Peyer's patch (tissue), 4 donors: Measurements from ENCODE around the gene ERICH6.

ENCODE experiments used
- POLR2A ChIP-seq, 2 donors: fragments of 450-650 bp; IDR thresholded peaks; one replicate each; pipeline ENCODE4 v1.5.1; 2017; ENCODE audit warnings: antibody characterized with exemption in 2 of 2, mild to moderate bottlenecking in 2 of 2, moderate library complexity in 2 of 2
- TF ChIP-seq, protein P1 (sequence below), 6 experiments: fragments of 450-650 bp in 4 of 6; fragments of 200-600 bp in 2 of 6; sonication (generic) in 1 of 6; IDR thresholded peaks; one replicate each; pipeline ENCODE4 v1.5.1; 2017 to 2019; ENCODE audit warnings: antibody characterized with exemption in 6 of 6, mild to moderate bottlenecking in 3 of 6, moderate library complexity in 1 of 6

DNA sequence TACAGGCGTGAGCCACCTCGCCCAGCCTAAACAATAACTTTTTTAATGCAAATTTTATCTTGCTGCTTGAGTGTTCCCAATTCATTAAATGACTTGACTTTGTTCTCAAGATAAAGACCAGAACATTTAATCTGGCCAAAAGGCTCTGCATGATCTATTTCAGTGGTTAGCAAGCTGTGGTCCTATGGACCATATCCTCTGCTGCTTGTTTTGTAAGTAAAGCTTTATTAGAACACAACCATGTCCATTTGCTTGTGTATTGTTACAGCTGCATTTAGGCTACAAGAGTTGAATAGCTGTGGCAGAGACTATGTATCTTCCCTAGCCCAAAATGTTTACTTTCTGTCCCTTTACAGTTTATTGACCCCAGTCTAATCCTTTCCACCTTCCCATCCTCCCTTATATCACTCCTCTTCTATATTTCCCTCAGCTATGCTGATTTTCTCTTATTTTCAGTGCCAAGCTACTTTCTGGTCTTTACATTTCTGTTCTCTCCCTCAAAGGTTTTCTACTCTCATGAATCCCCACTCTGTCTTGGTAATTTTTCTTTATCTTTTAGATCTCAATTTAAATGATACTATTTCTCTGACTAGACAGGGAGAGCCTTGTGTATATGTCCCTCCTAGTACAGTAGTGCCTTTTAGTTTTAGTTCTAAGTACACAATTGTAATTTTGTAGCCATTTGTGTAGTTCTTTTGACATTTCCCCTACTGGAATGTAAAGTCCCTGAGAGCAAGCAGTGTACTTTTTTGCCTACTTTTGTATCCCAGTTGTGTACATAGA lies 77.4 kb downstream of the ERICH6 start:
- TF ChIP-seq, protein P1, sequence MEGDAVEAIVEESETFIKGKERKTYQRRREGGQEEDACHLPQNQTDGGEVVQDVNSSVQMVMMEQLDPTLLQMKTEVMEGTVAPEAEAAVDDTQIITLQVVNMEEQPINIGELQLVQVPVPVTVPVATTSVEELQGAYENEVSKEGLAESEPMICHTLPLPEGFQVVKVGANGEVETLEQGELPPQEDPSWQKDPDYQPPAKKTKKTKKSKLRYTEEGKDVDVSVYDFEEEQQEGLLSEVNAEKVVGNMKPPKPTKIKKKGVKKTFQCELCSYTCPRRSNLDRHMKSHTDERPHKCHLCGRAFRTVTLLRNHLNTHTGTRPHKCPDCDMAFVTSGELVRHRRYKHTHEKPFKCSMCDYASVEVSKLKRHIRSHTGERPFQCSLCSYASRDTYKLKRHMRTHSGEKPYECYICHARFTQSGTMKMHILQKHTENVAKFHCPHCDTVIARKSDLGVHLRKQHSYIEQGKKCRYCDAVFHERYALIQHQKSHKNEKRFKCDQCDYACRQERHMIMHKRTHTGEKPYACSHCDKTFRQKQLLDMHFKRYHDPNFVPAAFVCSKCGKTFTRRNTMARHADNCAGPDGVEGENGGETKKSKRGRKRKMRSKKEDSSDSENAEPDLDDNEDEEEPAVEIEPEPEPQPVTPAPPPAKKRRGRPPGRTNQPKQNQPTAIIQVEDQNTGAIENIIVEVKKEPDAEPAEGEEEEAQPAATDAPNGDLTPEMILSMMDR (IDR thresholded peaks at IDR 0.05): no peak
- no peak for TF ChIP-seq POLR2A (IDR thresholded peaks at IDR 0.05)
